HG02870 (cell line): ENCODE data around the gene USP43.

Experiments
- ATAC-seq: cut with Tn5 transposase; IDR thresholded peaks from one replicate; pipeline ENCODE4 v1.9.1; 2021; ENCODE audit warnings: mild to moderate bottlenecking, moderate library complexity; ENCODE audit not compliant: unreplicated experiment

USP43 gene

GRCh38 chr17:9771465-9771864 is 126.1 kb downstream of the USP43 start:
- no peak for ATAC-seq

- ATAC-seq = no peak
Observed at GRCh38 chr17:9772658-9773057, 127.3 kb downstream of the USP43 start.

GRCh38 chr17:9776911-9777310 is 131.6 kb downstream of the USP43 start:
- no peak for ATAC-seq
